ENCODE measurements around the gene KITLG. TPM values are rescaled to one million over a fixed set of nuclear protein-coding genes. Genes with fewer than 3 reads are reported as not detected.
A peak's percentile ranks its signal among the peaks of the same experiment; 100 is the strongest.

KITLG gene
- total RNA-seq, 1 donor from 2014 or later = 21.7 TPM

- FAIRE-seq (no peak), DNase-seq (ENCODE audit: low read depth) (no peak)
- no peak overlapping the region for H2AFZ ChIP-seq (ENCODE audit: low read depth, low read length)
- Mint-ChIP-seq H3K36me3 (ENCODE audit: low read depth, unreplicated experiment) (no peaks in the 10 kb centered on the region), H3K4me1 (ENCODE audit: low read depth, unreplicated experiment) (peaks cover 35% of the 10 kb centered on the region), H3K27ac (ENCODE audit: unreplicated experiment) (peak overlapping the region; percentile 78), H3K4me3 (ENCODE audit: unreplicated experiment) (no peak overlapping the region), H3K9me3 (ENCODE audit: unreplicated experiment) (no peaks in the 10 kb centered on the region), H3K27me3 (ENCODE audit: low read depth, unreplicated experiment) (no peaks in the 10 kb centered on the region)
- H3K9ac ChIP-seq (ENCODE audit: low read length) = no peak overlapping the region
- H3K9me3 ChIP-seq (ENCODE audit: insufficient read depth, low read depth, low read length) = no peaks in the 10 kb centered on the region
- no peaks in the 10 kb centered on the region for H3K36me3 ChIP-seq (ENCODE audit: insufficient read depth, low read length)
- H4K20me1 ChIP-seq (ENCODE audit: insufficient read depth, low read length) = peaks cover 48% of the 10 kb centered on the region
- H3K79me2 ChIP-seq (ENCODE audit: insufficient read depth, low read length) = peaks cover 93% of the 10 kb centered on the region
- peak overlapping the region; percentile 21 for H3K4me2 ChIP-seq (ENCODE audit: low read length)
- no peak overlapping the region for H3K4me3 ChIP-seq (ENCODE audit: insufficient read depth, low read depth, low read length)
- TF ChIP-seq, protein P1, sequence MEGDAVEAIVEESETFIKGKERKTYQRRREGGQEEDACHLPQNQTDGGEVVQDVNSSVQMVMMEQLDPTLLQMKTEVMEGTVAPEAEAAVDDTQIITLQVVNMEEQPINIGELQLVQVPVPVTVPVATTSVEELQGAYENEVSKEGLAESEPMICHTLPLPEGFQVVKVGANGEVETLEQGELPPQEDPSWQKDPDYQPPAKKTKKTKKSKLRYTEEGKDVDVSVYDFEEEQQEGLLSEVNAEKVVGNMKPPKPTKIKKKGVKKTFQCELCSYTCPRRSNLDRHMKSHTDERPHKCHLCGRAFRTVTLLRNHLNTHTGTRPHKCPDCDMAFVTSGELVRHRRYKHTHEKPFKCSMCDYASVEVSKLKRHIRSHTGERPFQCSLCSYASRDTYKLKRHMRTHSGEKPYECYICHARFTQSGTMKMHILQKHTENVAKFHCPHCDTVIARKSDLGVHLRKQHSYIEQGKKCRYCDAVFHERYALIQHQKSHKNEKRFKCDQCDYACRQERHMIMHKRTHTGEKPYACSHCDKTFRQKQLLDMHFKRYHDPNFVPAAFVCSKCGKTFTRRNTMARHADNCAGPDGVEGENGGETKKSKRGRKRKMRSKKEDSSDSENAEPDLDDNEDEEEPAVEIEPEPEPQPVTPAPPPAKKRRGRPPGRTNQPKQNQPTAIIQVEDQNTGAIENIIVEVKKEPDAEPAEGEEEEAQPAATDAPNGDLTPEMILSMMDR (IDR thresholded peaks at IDR 0.05; ENCODE audit: insufficient read depth, low read depth, low read length) = no peak
- TF ChIP-seq EZH2 (IDR thresholded peaks at IDR 0.05; ENCODE audit: insufficient read depth, low read length) = no peak
- H3K4me1 ChIP-seq (ENCODE audit: insufficient read depth, low read length) = peaks cover 8% of the 10 kb centered on the region
- no peaks in the 10 kb centered on the region for H3K27me3 ChIP-seq (ENCODE audit: insufficient read depth, low read length)
- no peak overlapping the region for H3K27ac ChIP-seq (ENCODE audit: low read depth, low read length)
Measured at GRCh38 chr12:88575361-88575970, 4.8 kb downstream of the KITLG start.

- Histone ChIP-seq H3K27ac (ENCODE audit: low read depth, low read length) (no peak overlapping the region), H3K4me2 (ENCODE audit: low read length) (peak overlapping the region; percentile 58), H3K9ac (ENCODE audit: low read length) (no peak overlapping the region), H4K20me1 (ENCODE audit: insufficient read depth, low read length) (peaks cover 40% of the 10 kb centered on the region), H3K27me3 (ENCODE audit: insufficient read depth, low read length) (no peaks in the 10 kb centered on the region), H3K36me3 (ENCODE audit: insufficient read depth, low read length) (no peaks in the 10 kb centered on the region), H3K4me3 (ENCODE audit: insufficient read depth, low read depth, low read length) (no peak overlapping the region), H3K9me3 (ENCODE audit: insufficient read depth, low read depth, low read length) (no peaks in the 10 kb centered on the region), H3K79me2 (ENCODE audit: insufficient read depth, low read length) (peaks cover 96% of the 10 kb centered on the region), H2AFZ (ENCODE audit: low read depth, low read length) (no peak overlapping the region), H3K4me1 (ENCODE audit: insufficient read depth, low read length) (peaks cover 11% of the 10 kb centered on the region)
- Mint-ChIP-seq H3K9me3 (ENCODE audit: unreplicated experiment) (no peaks in the 10 kb centered on the region), H3K4me3 (ENCODE audit: unreplicated experiment) (no peak overlapping the region), H3K27ac (ENCODE audit: unreplicated experiment) (no peak overlapping the region), H3K4me1 (ENCODE audit: low read depth, unreplicated experiment) (peaks cover 41% of the 10 kb centered on the region), H3K27me3 (ENCODE audit: low read depth, unreplicated experiment) (no peaks in the 10 kb centered on the region), H3K36me3 (ENCODE audit: low read depth, unreplicated experiment) (no peaks in the 10 kb centered on the region)
- DNase-seq (ENCODE audit: low read depth) (no peak), FAIRE-seq (peak; percentile 29)
- no peak for TF ChIP-seq EZH2 (IDR thresholded peaks at IDR 0.05; ENCODE audit: insufficient read depth, low read length)
- TF ChIP-seq, protein P1 (IDR thresholded peaks at IDR 0.05; ENCODE audit: insufficient read depth, low read depth, low read length) = no peak
Measured at GRCh38 chr12:88574278-88574677, 6.0 kb downstream of the KITLG start.

GRCh38 chr12:88573583-88573982, 6.7 kb downstream of the KITLG start:
- TF ChIP-seq, protein P1 (IDR thresholded peaks at IDR 0.05; ENCODE audit: insufficient read depth, low read depth, low read length) = no peak
- TF ChIP-seq EZH2 (IDR thresholded peaks at IDR 0.05; ENCODE audit: insufficient read depth, low read length) = no peak
- no peaks in the 10 kb centered on the region for H3K9me3 Mint-ChIP-seq (ENCODE audit: unreplicated experiment)
- Histone ChIP-seq H3K79me2 (ENCODE audit: insufficient read depth, low read length) (peaks cover 96% of the 10 kb centered on the region), H3K9ac (ENCODE audit: low read length) (no peak overlapping the region), H3K27ac (ENCODE audit: low read depth, low read length) (no peak overlapping the region), H3K4me1 (ENCODE audit: insufficient read depth, low read length) (peaks cover 11% of the 10 kb centered on the region), H3K9me3 (ENCODE audit: insufficient read depth, low read depth, low read length) (no peaks in the 10 kb centered on the region), H3K4me3 (ENCODE audit: insufficient read depth, low read depth, low read length) (no peak overlapping the region), H3K36me3 (ENCODE audit: insufficient read depth, low read length) (no peaks in the 10 kb centered on the region), H3K27me3 (ENCODE audit: insufficient read depth, low read length) (no peaks in the 10 kb centered on the region), H3K4me2 (ENCODE audit: low read length) (no peak overlapping the region), H2AFZ (ENCODE audit: low read depth, low read length) (no peak overlapping the region), H4K20me1 (ENCODE audit: insufficient read depth, low read length) (peaks cover 33% of the 10 kb centered on the region)
- no peak overlapping the region for H3K27ac Mint-ChIP-seq (ENCODE audit: unreplicated experiment)
- DNase-seq (ENCODE audit: low read depth) = no peak
- no peak for FAIRE-seq
- peaks cover 41% of the 10 kb centered on the region for H3K4me1 Mint-ChIP-seq (ENCODE audit: low read depth, unreplicated experiment)
- no peaks in the 10 kb centered on the region for H3K27me3 Mint-ChIP-seq (ENCODE audit: low read depth, unreplicated experiment)
- no peak overlapping the region for H3K4me3 Mint-ChIP-seq (ENCODE audit: unreplicated experiment)
- H3K36me3 Mint-ChIP-seq (ENCODE audit: low read depth, unreplicated experiment) = no peaks in the 10 kb centered on the region

Measured in astrocyte (in vitro differentiated cells and primary cell).